ENCODE results near the gene KAZN. TPM values are rescaled to one million over a fixed set of nuclear protein-coding genes. Genes with fewer than 3 reads are reported as not detected.

KAZN gene
- total and polyA plus RNA-seq, 4 experiments from 2014 or later, result 0.08 to 0.47 TPM; not detected in 2

DNA sequence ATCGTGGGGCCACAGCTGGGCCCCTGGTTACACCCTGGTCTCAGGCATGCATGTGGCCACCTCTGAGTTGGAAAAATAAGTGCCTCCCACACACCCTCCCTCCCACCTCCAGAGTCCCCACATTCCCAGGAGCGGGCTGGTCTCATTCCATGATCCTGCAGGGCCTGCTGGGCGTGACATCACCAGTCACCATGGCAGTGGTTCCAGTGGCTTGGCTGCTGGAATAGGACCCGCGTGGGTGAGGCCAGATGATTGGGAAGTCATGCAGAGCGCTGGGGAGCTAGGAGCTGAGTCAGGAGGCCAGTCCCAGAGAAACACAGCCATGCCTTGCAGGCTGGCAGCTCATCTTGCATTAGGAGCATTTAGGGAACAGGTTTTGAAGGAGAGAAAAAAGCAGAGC lies 429.6 kb downstream of the KAZN start:
- Mint-ChIP-seq H3K36me3 (no peaks in the 10 kb centered on the region), H3K4me3 (no peak overlapping the region), H3K27ac (no peak overlapping the region), H3K9me3 (peaks cover 0 to 6% (median 0%) of the 10 kb centered on the region in 8 donors), H3K27me3 (peaks cover 0 to 2% of the 10 kb centered on the region in 2 donors), H3K4me1 (no peaks in the 10 kb centered on the region)
- H3K4me1 ChIP-seq (ENCODE audit: insufficient read depth, low read length), result no peaks in the 10 kb centered on the region
- intact Hi-C loops (cut with micrococcal nuclease), result no loop called here
- no peak overlapping the region for H3K4me3 ChIP-seq (ENCODE audit: low read length in 2 of 2)
- H3K27ac ChIP-seq (ENCODE audit: low read depth, low read length), result no peak overlapping the region
- H3K36me3 ChIP-seq (ENCODE audit: insufficient read depth, low read length), result no peaks in the 10 kb centered on the region
- no peaks in the 10 kb centered on the region for H3K27me3 ChIP-seq (ENCODE audit: insufficient read depth, low read length)
- DNase-seq, result no peak
- H3K9me3 ChIP-seq (ENCODE audit: control insufficient read depth in 1 of 2, low read length in 2 of 2), result no peaks in the 10 kb centered on the region
- ChIA-PET CTCF (ENCODE audit: partially characterized antibody) (interaction anchor here (1.4 kb wide), 1 partner anchor 14 kb away, joined by 6 read pairs; no protein-coding TSS in a partner anchor), POLR2A (ENCODE audit: partially characterized antibody) (no interaction called here)

DNA sequence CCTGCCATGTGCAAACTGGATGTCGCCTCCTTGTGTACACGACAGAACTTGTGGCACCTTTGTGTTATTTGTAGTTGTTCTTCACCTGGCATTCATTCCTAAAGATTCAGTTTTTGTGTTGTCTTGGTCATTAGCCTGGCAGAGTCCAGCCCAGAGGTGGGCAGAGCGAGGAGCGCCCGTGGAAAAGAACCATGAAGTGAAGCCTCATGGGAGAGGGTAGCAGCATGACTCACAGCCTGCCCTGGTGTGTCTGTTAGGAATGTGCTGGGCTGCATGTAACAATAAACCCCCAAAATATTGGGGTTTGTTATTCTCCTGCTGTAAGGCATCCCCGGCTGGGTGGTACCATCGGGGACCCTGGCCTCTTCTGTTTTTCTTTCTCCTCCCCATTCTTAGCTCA lies 430.1 kb downstream of the KAZN start:
- Histone ChIP-seq H3K9me3 (ENCODE audit: control insufficient read depth in 1 of 2, low read length in 2 of 2) (no peaks in the 10 kb centered on the region), H3K36me3 (ENCODE audit: insufficient read depth, low read length) (no peaks in the 10 kb centered on the region), H3K4me3 (ENCODE audit: low read length in 2 of 2) (no peak overlapping the region), H3K27me3 (ENCODE audit: insufficient read depth, low read length) (no peaks in the 10 kb centered on the region), H3K27ac (ENCODE audit: low read depth, low read length) (no peak overlapping the region), H3K4me1 (ENCODE audit: insufficient read depth, low read length) (no peaks in the 10 kb centered on the region)
- Mint-ChIP-seq H3K4me3 (no peak overlapping the region), H3K27ac (no peak overlapping the region), H3K36me3 (no peaks in the 10 kb centered on the region), H3K4me1 (peaks cover 0 to 3% (median 2%) of the 10 kb centered on the region in 4 donors), H3K9me3 (peaks cover 0 to 6% (median 0%) of the 10 kb centered on the region in 8 donors), H3K27me3 (peaks cover 1 to 2% of the 10 kb centered on the region in 2 donors)
- ChIA-PET CTCF (ENCODE audit: partially characterized antibody) (interaction anchor here (1.4 kb wide), 1 partner anchor 15 kb away, joined by 6 read pairs; no protein-coding TSS in a partner anchor), POLR2A (ENCODE audit: partially characterized antibody) (no interaction called here)
- intact Hi-C loops (cut with micrococcal nuclease), result no loop called here
- DNase-seq, result no peak

DNA sequence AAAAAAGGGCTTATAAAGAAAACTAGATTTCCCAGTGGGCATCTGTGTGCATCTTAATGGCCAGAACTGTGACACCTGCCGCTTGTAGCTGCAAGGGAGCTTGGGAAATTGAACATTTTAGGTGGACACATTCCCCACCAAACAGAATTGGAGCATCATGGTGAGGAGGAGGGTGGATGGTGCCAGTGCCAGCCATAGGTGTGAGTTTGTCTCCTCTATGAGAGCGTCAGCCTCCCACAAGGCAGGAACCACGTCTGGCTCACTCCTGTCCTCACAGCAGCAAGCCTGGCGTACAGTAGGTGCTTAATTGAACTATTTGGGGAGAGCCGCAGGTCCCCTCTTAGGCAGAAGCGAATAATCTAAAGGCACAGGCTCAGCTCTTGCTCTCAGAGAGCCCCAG lies 430.6 kb downstream of the KAZN start:
- ChIA-PET POLR2A (ENCODE audit: partially characterized antibody) (no interaction called here), CTCF (ENCODE audit: partially characterized antibody) (no interaction called here)
- peaks cover 2 to 7% (median 6%) of the 10 kb centered on the region in 4 donors for H3K4me1 Mint-ChIP-seq
- no peak overlapping the region for H3K4me3 Mint-ChIP-seq
- Histone ChIP-seq H3K27ac (ENCODE audit: low read depth, low read length) (no peak overlapping the region), H3K9me3 (ENCODE audit: control insufficient read depth in 1 of 2, low read length in 2 of 2) (no peaks in the 10 kb centered on the region), H3K4me3 (ENCODE audit: low read length in 2 of 2) (no peak overlapping the region), H3K4me1 (ENCODE audit: insufficient read depth, low read length) (no peaks in the 10 kb centered on the region), H3K27me3 (ENCODE audit: insufficient read depth, low read length) (no peaks in the 10 kb centered on the region), H3K36me3 (ENCODE audit: insufficient read depth, low read length) (no peaks in the 10 kb centered on the region)
- peaks cover 0 to 6% (median 0%) of the 10 kb centered on the region in 8 donors for H3K9me3 Mint-ChIP-seq
- H3K36me3 Mint-ChIP-seq, result no peaks in the 10 kb centered on the region
- DNase-seq, result no peak
- peaks cover 1 to 2% of the 10 kb centered on the region in 2 donors for H3K27me3 Mint-ChIP-seq
- H3K27ac Mint-ChIP-seq, result no peak overlapping the region
- intact Hi-C loops (cut with micrococcal nuclease), result no loop called here

DNA sequence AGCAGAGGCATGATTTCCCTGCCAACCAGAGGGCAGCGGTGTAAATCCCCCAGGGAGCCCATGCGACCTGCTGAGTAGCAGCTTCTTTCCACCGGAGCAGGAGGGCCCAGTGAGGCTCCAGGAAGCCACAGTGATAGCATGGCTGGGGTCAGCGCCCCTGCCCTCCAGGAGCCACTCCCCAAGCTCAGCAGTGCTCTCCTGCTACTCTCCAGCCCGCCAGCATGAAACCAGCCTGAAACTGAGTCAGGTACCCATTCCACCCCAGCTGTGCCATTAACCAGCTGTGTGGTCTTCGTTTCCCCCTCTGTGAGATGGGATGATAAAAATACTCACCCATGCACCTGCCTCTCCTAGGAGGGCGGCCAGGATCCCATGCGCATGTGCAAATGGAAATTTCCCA lies 431.3 kb downstream of the KAZN start:
- no peaks in the 10 kb centered on the region for H3K4me1 ChIP-seq (ENCODE audit: insufficient read depth, low read length)
- H3K27ac Mint-ChIP-seq, result no peak overlapping the region
- ChIA-PET POLR2A (ENCODE audit: partially characterized antibody) (no interaction called here), CTCF (ENCODE audit: partially characterized antibody) (no interaction called here)
- no peaks in the 10 kb centered on the region for H3K36me3 Mint-ChIP-seq
- peaks cover 1 to 2% of the 10 kb centered on the region in 2 donors for H3K27me3 Mint-ChIP-seq
- H3K4me1 Mint-ChIP-seq, result peaks cover 3 to 12% (median 8%) of the 10 kb centered on the region in 4 donors
- intact Hi-C loops (cut with micrococcal nuclease), result no loop called here
- no peaks in the 10 kb centered on the region for H3K36me3 ChIP-seq (ENCODE audit: insufficient read depth, low read length)
- H3K27ac ChIP-seq (ENCODE audit: low read depth, low read length), result no peak overlapping the region
- no peak overlapping the region for H3K4me3 Mint-ChIP-seq
- no peaks in the 10 kb centered on the region for H3K27me3 ChIP-seq (ENCODE audit: insufficient read depth, low read length)
- H3K9me3 Mint-ChIP-seq, result peaks cover 0 to 6% (median 0%) of the 10 kb centered on the region in 8 donors
- H3K9me3 ChIP-seq (ENCODE audit: control insufficient read depth in 1 of 2, low read length in 2 of 2), result no peaks in the 10 kb centered on the region
- no peak for DNase-seq
- H3K4me3 ChIP-seq (ENCODE audit: low read length in 2 of 2), result no peak overlapping the region

DNA sequence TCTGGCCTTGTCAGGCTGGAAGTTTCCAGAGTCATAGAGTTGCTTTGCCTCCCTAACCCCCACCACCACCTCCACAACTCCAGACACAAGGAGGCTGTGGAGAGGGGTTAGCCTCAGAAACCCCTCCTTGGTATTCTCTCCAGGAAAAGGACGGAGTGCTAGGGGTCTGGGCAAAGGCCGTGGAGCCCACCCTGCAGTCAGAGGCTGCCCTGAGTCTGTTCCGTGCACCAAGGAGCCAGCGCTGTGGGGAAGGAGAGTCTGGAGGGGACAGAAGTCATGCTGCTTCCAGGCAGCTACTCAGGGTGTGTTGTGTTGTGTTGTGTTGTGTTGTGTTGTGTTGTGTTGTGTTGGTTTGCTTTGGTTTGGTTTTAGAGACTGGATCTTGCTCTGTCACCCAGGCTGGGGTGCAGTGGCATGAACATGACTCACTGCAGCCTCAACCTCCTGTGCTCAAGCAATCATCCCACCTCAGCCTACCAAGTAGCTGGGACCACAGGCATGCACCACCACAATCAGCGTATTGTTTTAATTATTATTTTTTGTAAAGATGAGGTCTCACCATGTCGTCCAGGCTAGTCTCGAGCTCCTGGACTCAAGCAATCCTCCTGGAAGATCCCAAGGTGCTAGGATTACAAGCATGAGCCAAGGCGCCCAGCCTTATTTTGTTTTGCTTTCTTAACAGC lies 432.9 kb downstream of the KAZN start:
- Histone ChIP-seq H3K4me3 (ENCODE audit: low read length in 2 of 2) (no peak overlapping the region), H3K27me3 (ENCODE audit: insufficient read depth, low read length) (no peaks in the 10 kb centered on the region), H3K27ac (ENCODE audit: low read depth, low read length) (no peak overlapping the region), H3K9me3 (ENCODE audit: control insufficient read depth in 1 of 2, low read length in 2 of 2) (no peaks in the 10 kb centered on the region), H3K4me1 (ENCODE audit: insufficient read depth, low read length) (no peaks in the 10 kb centered on the region), H3K36me3 (ENCODE audit: insufficient read depth, low read length) (no peaks in the 10 kb centered on the region)
- DNase-seq, result no peak
- no peaks in the 10 kb centered on the region for H3K9me3 Mint-ChIP-seq
- CTCF ChIA-PET (ENCODE audit: partially characterized antibody), result no interaction called here
- H3K27me3 Mint-ChIP-seq, result peaks cover 1 to 2% of the 10 kb centered on the region in 2 donors
- H3K4me1 Mint-ChIP-seq, result peaks cover 5 to 12% (median 8%) of the 10 kb centered on the region in 4 donors
- intact Hi-C loops (cut with micrococcal nuclease), result no loop called here
- POLR2A ChIA-PET (ENCODE audit: partially characterized antibody), result no interaction called here
- H3K4me3 Mint-ChIP-seq, result no peak overlapping the region
- no peaks in the 10 kb centered on the region for H3K36me3 Mint-ChIP-seq
- no peak overlapping the region for H3K27ac Mint-ChIP-seq

DNA sequence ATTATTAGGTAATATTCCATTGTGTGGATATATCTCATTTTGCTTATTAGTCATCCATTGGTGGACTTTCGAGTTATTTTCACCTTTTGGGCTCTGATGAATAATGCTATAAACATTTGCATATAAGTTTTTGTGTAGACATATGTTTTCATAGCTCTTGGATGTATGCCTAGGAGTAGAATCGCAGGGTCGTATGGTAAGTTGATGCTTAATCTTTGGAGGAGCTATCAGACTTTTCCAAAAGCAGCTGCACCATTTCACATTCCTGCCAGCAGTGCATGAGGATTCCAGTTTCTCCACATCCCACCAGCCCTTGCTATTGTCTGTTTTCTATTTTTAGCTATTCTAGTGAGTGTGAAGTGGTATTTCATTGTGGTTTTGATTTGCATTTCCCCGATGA lies 434.8 kb downstream of the KAZN start:
- H3K27me3 Mint-ChIP-seq, result peaks cover 1 to 2% of the 10 kb centered on the region in 2 donors
- no peak for DNase-seq
- intact Hi-C loops (cut with micrococcal nuclease), result no loop called here
- H3K4me3 Mint-ChIP-seq, result no peak overlapping the region
- H3K4me1 Mint-ChIP-seq, result peaks cover 5 to 12% (median 8%) of the 10 kb centered on the region in 4 donors
- POLR2A ChIA-PET (ENCODE audit: partially characterized antibody), result no interaction called here
- H3K4me1 ChIP-seq (ENCODE audit: insufficient read depth, low read length), result no peaks in the 10 kb centered on the region
- H3K27ac ChIP-seq (ENCODE audit: low read depth, low read length), result no peak overlapping the region
- no peaks in the 10 kb centered on the region for H3K9me3 ChIP-seq (ENCODE audit: control insufficient read depth in 1 of 2, low read length in 2 of 2)
- no peak overlapping the region for H3K4me3 ChIP-seq (ENCODE audit: low read length in 2 of 2)
- no peaks in the 10 kb centered on the region for H3K9me3 Mint-ChIP-seq
- CTCF ChIA-PET (ENCODE audit: partially characterized antibody), result no interaction called here
- H3K27me3 ChIP-seq (ENCODE audit: insufficient read depth, low read length), result no peaks in the 10 kb centered on the region
- no peak overlapping the region for H3K27ac Mint-ChIP-seq
- H3K36me3 ChIP-seq (ENCODE audit: insufficient read depth, low read length), result no peaks in the 10 kb centered on the region
- H3K36me3 Mint-ChIP-seq, result no peaks in the 10 kb centered on the region

DNA sequence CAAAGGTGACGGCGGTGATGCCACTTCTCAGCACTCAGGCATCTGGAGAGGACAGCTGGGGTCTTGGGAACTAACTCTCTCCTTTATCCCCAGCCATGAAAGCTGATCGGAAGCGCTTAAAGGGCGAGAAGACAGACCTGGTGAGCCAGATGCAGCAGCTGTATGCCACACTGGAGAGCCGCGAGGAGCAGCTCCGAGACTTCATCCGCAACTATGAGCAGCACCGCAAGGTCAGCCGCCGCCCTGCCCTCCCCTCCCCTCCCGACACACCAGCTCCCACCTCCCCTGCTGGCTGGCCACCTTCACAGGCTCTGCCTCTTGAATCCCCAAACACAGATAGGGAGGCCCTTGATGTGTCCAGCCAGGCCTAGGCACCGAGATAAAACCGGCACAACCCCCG lies 436.2 kb downstream of the KAZN start:
- H3K4me3 Mint-ChIP-seq, result no peak overlapping the region
- Histone ChIP-seq H3K4me3 (ENCODE audit: low read length in 2 of 2) (no peak overlapping the region), H3K27ac (ENCODE audit: low read depth, low read length) (no peak overlapping the region), H3K36me3 (ENCODE audit: insufficient read depth, low read length) (no peaks in the 10 kb centered on the region), H3K9me3 (ENCODE audit: control insufficient read depth in 1 of 2, low read length in 2 of 2) (no peaks in the 10 kb centered on the region), H3K4me1 (ENCODE audit: insufficient read depth, low read length) (no peaks in the 10 kb centered on the region), H3K27me3 (ENCODE audit: insufficient read depth, low read length) (no peaks in the 10 kb centered on the region)
- peaks cover 1 to 2% of the 10 kb centered on the region in 2 donors for H3K27me3 Mint-ChIP-seq
- H3K27ac Mint-ChIP-seq, result no peak overlapping the region
- no peaks in the 10 kb centered on the region for H3K9me3 Mint-ChIP-seq
- ChIA-PET CTCF (ENCODE audit: partially characterized antibody) (no interaction called here), POLR2A (ENCODE audit: partially characterized antibody) (no interaction called here)
- H3K36me3 Mint-ChIP-seq, result no peaks in the 10 kb centered on the region
- peaks cover 5 to 12% (median 8%) of the 10 kb centered on the region in 4 donors for H3K4me1 Mint-ChIP-seq
- no peak for DNase-seq
- intact Hi-C loops (cut with micrococcal nuclease), result no loop called here
